ENCODE data around the gene NXN.
"Not testable (repeated sequence)": the region's sequence is repeated elsewhere in the genome, so short reads cannot be mapped to it uniquely, and the experiment has no call there.

Gene NXN

DNA sequence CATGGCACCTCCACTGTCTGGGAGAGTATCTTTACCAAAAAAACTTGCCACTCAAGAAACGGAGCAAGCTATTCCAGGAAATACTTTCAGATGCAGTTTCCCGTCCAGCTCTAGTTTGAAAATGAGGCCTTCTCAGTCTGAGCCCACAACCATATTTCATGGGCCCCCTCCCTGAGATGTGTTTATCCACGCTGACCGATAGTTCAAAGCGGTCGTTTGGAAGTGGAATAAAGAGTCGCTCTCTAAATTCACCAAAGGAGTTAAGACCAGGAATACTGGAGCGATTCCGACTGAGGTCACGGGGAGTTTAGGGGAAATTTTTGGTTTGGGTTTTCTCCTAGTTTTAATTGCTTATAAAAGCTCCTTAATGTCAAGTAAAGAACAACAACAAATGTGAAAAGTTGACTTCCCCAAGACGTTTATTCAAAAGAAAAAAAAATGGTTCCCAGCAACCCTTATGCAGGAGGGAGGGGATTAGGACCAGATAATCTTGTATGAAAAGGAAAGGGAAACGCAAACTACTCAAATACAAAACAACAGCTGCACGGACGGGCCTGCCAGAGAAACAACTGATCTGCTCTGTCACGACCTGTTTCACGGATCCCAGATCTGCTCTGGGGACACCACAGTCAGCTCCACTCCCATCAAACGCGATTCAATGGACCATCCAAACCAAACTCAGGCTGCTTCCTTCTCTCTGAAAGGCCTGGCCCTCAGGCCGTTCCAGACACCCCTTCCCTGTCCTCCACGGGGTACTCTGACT is 120.3 kb downstream of the NXN start:
- DNase-seq (ENCODE audit: low read depth, low spot score) = no peak
- no peak overlapping the region for H3K4me3 ChIP-seq (ENCODE audit: low read depth, low read length)
- POLR2A ChIA-PET = no interaction called here
- TF ChIP-seq, protein P1, sequence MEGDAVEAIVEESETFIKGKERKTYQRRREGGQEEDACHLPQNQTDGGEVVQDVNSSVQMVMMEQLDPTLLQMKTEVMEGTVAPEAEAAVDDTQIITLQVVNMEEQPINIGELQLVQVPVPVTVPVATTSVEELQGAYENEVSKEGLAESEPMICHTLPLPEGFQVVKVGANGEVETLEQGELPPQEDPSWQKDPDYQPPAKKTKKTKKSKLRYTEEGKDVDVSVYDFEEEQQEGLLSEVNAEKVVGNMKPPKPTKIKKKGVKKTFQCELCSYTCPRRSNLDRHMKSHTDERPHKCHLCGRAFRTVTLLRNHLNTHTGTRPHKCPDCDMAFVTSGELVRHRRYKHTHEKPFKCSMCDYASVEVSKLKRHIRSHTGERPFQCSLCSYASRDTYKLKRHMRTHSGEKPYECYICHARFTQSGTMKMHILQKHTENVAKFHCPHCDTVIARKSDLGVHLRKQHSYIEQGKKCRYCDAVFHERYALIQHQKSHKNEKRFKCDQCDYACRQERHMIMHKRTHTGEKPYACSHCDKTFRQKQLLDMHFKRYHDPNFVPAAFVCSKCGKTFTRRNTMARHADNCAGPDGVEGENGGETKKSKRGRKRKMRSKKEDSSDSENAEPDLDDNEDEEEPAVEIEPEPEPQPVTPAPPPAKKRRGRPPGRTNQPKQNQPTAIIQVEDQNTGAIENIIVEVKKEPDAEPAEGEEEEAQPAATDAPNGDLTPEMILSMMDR (IDR thresholded peaks at IDR 0.05; ENCODE audit: insufficient read depth, low read length, missing control alignments) = no peak
- CTCF ChIA-PET = no interaction called here

DNA sequence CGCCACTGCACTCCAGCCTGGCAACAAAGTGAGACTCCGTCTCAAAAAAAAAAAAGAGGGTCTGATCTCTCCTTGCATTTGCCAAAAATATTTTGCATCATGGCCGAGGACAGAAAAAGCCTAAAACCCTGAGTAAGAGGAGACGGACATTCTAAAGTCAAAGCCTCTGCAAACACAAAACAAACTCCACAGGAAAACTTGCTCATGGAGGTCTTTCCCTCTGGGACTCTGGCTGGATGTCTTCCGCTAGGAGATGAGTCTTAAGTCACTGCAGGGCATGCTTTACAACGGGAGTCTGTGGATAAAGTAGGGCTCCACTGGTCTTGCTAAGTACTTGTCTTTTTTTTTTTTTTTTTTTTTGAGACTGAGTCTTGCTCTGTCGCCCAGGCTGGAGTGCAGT is 123.4 kb downstream of the NXN start:
- TF ChIP-seq, protein P1 (IDR thresholded peaks at IDR 0.05; ENCODE audit: insufficient read depth, low read length, missing control alignments) = no peak
- POLR2A ChIA-PET = no interaction called here
- CTCF ChIA-PET = interaction anchor here (1.2 kb wide), 1 partner anchor 8 kb away, joined by 5 read pairs; no protein-coding TSS in a partner anchor
- no peak overlapping the region for H3K4me3 ChIP-seq (ENCODE audit: low read depth, low read length)
- no peak for DNase-seq (ENCODE audit: low read depth, low spot score)

DNA sequence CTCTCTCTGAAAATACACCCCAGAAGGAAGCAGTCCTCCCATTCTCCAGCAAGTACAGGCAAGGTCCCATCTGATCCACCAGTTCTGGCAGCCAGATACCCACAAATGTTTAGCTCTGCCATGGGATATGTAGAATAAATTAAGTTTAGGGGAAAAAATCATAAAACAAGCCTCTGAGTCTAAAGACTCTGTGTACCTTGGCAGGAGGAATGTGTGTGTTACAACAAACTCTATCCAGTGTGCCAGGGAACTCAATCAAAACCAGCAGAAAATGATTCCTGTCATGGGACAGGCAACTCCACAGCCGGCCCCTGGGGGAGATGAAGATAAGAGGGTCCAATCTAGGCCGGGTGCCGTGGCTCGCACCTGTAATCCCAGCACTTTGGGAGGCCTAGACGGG is 124.0 kb downstream of the NXN start:
- no peak overlapping the region for H3K4me3 ChIP-seq (ENCODE audit: low read depth, low read length)
- ChIA-PET POLR2A (no interaction called here), CTCF (interaction anchor here (0.9 to 1.0 kb wide), 2 partner anchors 14 to 125 kb away, joined by 3 read pairs; no protein-coding TSS in a partner anchor)
- TF ChIP-seq, protein P1 (IDR thresholded peaks at IDR 0.05; ENCODE audit: insufficient read depth, low read length, missing control alignments) = no peak
- no peak for DNase-seq (ENCODE audit: low read depth, low spot score)

DNA sequence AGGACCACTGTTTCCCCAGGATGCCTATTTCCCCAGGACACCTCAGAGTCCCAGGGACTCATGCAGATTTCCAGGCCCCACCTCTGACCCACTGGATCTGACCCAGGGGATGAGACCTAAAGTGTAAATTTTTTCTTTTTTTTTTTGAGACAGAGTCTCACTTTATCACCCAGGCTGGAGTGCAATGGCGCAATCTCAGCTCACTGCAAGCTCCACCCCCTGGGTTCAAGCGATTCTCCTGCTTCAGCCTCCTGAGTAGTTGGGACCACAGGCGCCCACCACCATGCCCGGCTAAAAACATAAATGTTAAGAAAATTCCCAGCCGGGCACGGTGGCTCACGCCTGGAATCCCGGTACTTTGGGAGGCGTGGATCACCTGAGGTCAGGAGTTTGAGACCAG is 126.7 kb downstream of the NXN start:
- H3K4me3 ChIP-seq (ENCODE audit: low read depth, low read length); DNase-seq (ENCODE audit: low read depth, low spot score): not testable (repeated sequence)
- POLR2A ChIA-PET = interaction anchor here (0.7 to 1.4 kb wide), 2 partner anchors 15 to 16 kb away, joined by 3 to 6 read pairs; no protein-coding TSS in a partner anchor
- CTCF ChIA-PET = interaction anchor here (1.1 to 1.5 kb wide), 2 partner anchors 9 to 57 kb away, joined by 5 to 6 read pairs; no protein-coding TSS in a partner anchor

DNA sequence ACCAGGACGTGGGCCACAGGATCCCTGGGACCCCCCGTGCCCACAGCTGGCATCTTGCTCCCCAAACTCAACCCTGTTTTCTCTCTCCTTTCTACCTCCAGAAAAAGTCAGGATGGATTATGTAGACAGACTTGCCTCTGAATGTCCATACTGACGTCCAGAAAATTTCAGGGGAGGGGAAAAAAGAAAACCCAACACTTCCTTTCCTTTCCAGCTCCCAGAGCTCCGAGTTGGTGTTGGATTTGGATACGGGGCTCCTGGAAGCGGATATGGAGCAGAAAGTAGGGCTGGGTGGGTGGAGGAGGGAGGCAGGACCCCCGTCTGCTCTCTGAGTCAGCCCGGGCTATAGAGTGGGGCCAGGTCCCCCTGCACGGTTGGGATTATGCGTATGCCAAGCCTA is 127.2 kb downstream of the NXN start:
- ChIA-PET CTCF (interaction anchor here (0.7 to 1.5 kb wide), 3 partner anchors 10 to 57 kb away, joined by 3 to 6 read pairs (median 5); no protein-coding TSS in a partner anchor), POLR2A (interaction anchor here (0.7 to 1.7 kb wide), 3 partner anchors 10 to 99 kb away, joined by 3 read pairs; no protein-coding TSS in a partner anchor)
- TF ChIP-seq, protein P1 (IDR thresholded peaks at IDR 0.05; ENCODE audit: insufficient read depth, low read length, missing control alignments) = no peak
- H3K4me3 ChIP-seq (ENCODE audit: low read depth, low read length) = no peak overlapping the region
- no peak for DNase-seq (ENCODE audit: low read depth, low spot score)

DNA sequence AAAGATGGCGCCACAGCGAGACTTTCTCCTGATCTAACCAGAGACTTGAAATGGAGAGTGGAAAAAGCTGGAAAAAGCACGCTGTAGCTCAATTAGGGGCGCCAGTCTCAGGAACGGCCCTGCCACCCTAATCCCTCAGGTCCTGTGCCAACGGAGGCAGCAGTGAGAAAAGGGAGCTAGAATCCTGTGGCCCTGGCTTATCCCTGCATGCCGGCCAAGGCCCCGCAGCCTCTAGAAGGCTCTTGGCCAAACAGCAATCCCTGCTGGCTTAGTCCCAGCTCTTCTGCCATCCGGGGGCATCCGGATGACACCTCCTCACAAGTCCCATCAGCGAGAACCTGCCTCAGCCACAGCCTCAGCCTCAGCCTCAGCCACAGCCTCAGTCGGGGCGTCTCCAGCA is 127.7 kb downstream of the NXN start:
- POLR2A ChIA-PET = interaction anchor here (0.7 to 1.7 kb wide), 3 partner anchors 11 to 100 kb away, joined by 3 read pairs; no protein-coding TSS in a partner anchor
- H3K4me3 ChIP-seq (ENCODE audit: low read depth, low read length) = no peak overlapping the region
- CTCF ChIA-PET = interaction anchor here (0.7 to 1.5 kb wide), 4 partner anchors 10 to 57 kb away, joined by 3 to 6 read pairs (median 4); no protein-coding TSS in a partner anchor
- TF ChIP-seq, protein P1 (IDR thresholded peaks at IDR 0.05; ENCODE audit: insufficient read depth, low read length, missing control alignments) = no peak
- no peak for DNase-seq (ENCODE audit: low read depth, low spot score)
